ENCODE data around the gene PRIMA1. TPM values are rescaled to one million over a fixed set of nuclear protein-coding genes. Genes with fewer than 3 reads are reported as not detected.

Gene PRIMA1
- total and polyA plus RNA-seq, 10 of the 15 experiments (the other 5 are each of a cell fraction or from before 2014, with no cell fraction given): not detected

DNA sequence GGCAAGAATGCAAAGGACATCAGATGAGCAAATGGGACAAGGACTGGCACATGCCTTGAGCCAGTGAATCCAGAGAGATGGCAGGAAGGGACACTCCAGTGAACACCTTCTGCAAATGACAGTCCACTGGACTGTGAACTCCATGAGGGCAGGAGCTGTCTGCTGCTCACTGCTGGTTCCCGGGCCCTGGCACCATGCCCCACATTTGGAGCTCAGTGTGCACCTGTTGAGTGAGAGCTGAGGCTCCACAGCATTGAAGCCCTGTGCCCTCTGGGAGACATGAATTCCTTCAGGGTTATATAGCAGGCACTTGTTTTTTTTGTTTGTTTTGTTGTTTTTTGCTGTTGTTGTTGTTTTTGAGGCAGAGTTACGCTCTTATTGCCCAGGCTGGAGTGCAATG is 13.1 kb downstream of the PRIMA1 start (continued):
- TF ChIP-seq EGR1 (IDR thresholded peaks at IDR 0.05; ENCODE audit: borderline replicate concordance in 1 of 2, low read depth in 2 of 2, low read length in 2 of 2): no peak
- TF ChIP-seq, protein P1, sequence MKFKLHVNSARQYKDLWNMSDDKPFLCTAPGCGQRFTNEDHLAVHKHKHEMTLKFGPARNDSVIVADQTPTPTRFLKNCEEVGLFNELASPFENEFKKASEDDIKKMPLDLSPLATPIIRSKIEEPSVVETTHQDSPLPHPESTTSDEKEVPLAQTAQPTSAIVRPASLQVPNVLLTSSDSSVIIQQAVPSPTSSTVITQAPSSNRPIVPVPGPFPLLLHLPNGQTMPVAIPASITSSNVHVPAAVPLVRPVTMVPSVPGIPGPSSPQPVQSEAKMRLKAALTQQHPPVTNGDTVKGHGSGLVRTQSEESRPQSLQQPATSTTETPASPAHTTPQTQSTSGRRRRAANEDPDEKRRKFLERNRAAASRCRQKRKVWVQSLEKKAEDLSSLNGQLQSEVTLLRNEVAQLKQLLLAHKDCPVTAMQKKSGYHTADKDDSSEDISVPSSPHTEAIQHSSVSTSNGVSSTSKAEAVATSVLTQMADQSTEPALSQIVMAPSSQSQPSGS (IDR thresholded peaks at IDR 0.05; ENCODE audit: low read length): no peak

DNA sequence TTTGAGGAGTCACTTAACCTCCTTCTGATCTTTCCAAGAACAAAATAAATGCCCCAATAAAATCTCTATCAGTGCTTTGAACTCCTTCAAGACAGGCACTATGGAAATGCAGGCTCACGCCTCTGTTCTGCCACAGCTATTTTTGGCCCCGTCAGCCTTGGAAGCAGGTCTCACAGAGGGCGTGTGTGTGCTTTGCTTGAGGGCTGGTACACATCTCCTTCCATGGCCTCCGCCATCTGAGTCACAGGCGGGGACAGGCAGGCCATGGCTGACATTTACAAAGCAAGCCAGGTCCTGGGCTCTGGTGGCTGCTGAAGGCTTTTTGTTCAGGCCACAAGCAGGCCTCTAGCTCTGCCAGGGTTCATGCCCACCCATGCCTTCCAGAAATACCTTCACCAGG is 16.0 kb downstream of the PRIMA1 start:
- Histone ChIP-seq H2AFZ (ENCODE audit: control insufficient read depth, low read depth, low read length) (no peak overlapping the region), H3K79me2 (ENCODE audit: control insufficient read depth, insufficient read depth, low read length) (no peaks in the 10 kb centered on the region), H4K20me1 (ENCODE audit: control insufficient read depth, insufficient read depth) (no peaks in the 10 kb centered on the region), H3K4me3 (no peak overlapping the region), H3K9me3 (replicated peaks; ENCODE audit: control insufficient read depth, insufficient read depth, low read length) (no peaks in the 10 kb centered on the region), H3K36me3 (ENCODE audit: control insufficient read depth in 2 of 2, insufficient read depth in 2 of 2, low read length in 1 of 2) (no peaks in the 10 kb centered on the region), H3K4me1 (ENCODE audit: control insufficient read depth, insufficient read depth, low read length) (no peaks in the 10 kb centered on the region), H3K4me2 (ENCODE audit: control insufficient read depth, insufficient read depth) (no peak overlapping the region), H3K9ac (ENCODE audit: control insufficient read depth, insufficient read depth, low read length) (no peak overlapping the region), H3K27me3 (replicated peaks in 1 of 2; ENCODE audit: control insufficient read depth in 2 of 2, insufficient read depth in 2 of 2, low read length in 1 of 2) (peaks cover 0 to 2% of the 10 kb centered on the region in 2 experiments; a peak in 3 of 4 replicates), H3K27ac (ENCODE audit: control insufficient read depth, insufficient read depth) (no peak overlapping the region)
- CTCF ChIA-PET: no interaction called here
- intact Hi-C loops (cut with micrococcal nuclease; ENCODE audit: unreplicated experiment): no loop called here
- FAIRE-seq: no peak
- POLR2A ChIA-PET: no interaction called here
- ATAC-seq: no peak
- no peak for DNase-seq (ENCODE audit: low read depth, low spot score)
- in situ Hi-C loops (cut with MboI): no loop called here
- RAD21 ChIA-PET (ENCODE audit: unreplicated experiment): no interaction called here
- SMC1A ChIA-PET (ENCODE audit: uncharacterized antibody, unreplicated experiment): no interaction called here
- 6% methylated on average over 5 of the region's 5 CpGs for WGBS (ENCODE audit: insufficient coverage, insufficient replicate concordance, low lambda C conversion rate, missing lambda C conversion rate)
- BruUV-seq (replicated peaks): no TSS peak
- TF ChIP-seq BRCA1 (IDR thresholded peaks at IDR 0.05; ENCODE audit: low read depth, low read length) (no peak), DPF2 (IDR thresholded peaks at IDR 0.05) (no peak), NRF1 (conservative IDR thresholded peaks at IDR 0.05; ENCODE audit: low read depth, low read length) (no peak), SUPT20H (IDR thresholded peaks at IDR 0.05; ENCODE audit: borderline replicate concordance, control insufficient read depth, low read depth, low read length) (no peak), YBX1 (IDR thresholded peaks at IDR 0.05) (no peak), CEBPB (IDR thresholded peaks at IDR 0.05; ENCODE audit: borderline replicate concordance in 1 of 2, low read depth in 2 of 2, low read length in 2 of 2) (no peak), TAF1 (IDR thresholded peaks at IDR 0.05; ENCODE audit: borderline replicate concordance, low read depth, low read length) (no peak), RBBP5 (conservative IDR thresholded peaks at IDR 0.05) (no peak), RELA (IDR thresholded peaks at IDR 0.05; ENCODE audit: borderline replicate concordance, partially characterized antibody) (no peak), BCL11A (IDR thresholded peaks at IDR 0.05; ENCODE audit: low read depth, low read length) (no peak)
- TF ChIP-seq, protein P2, sequence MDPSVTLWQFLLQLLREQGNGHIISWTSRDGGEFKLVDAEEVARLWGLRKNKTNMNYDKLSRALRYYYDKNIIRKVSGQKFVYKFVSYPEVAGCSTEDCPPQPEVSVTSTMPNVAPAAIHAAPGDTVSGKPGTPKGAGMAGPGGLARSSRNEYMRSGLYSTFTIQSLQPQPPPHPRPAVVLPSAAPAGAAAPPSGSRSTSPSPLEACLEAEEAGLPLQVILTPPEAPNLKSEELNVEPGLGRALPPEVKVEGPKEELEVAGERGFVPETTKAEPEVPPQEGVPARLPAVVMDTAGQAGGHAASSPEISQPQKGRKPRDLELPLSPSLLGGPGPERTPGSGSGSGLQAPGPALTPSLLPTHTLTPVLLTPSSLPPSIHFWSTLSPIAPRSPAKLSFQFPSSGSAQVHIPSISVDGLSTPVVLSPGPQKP (IDR thresholded peaks at IDR 0.05; ENCODE audit: low read depth, low read length): no peak
- TF ChIP-seq, protein P3, sequence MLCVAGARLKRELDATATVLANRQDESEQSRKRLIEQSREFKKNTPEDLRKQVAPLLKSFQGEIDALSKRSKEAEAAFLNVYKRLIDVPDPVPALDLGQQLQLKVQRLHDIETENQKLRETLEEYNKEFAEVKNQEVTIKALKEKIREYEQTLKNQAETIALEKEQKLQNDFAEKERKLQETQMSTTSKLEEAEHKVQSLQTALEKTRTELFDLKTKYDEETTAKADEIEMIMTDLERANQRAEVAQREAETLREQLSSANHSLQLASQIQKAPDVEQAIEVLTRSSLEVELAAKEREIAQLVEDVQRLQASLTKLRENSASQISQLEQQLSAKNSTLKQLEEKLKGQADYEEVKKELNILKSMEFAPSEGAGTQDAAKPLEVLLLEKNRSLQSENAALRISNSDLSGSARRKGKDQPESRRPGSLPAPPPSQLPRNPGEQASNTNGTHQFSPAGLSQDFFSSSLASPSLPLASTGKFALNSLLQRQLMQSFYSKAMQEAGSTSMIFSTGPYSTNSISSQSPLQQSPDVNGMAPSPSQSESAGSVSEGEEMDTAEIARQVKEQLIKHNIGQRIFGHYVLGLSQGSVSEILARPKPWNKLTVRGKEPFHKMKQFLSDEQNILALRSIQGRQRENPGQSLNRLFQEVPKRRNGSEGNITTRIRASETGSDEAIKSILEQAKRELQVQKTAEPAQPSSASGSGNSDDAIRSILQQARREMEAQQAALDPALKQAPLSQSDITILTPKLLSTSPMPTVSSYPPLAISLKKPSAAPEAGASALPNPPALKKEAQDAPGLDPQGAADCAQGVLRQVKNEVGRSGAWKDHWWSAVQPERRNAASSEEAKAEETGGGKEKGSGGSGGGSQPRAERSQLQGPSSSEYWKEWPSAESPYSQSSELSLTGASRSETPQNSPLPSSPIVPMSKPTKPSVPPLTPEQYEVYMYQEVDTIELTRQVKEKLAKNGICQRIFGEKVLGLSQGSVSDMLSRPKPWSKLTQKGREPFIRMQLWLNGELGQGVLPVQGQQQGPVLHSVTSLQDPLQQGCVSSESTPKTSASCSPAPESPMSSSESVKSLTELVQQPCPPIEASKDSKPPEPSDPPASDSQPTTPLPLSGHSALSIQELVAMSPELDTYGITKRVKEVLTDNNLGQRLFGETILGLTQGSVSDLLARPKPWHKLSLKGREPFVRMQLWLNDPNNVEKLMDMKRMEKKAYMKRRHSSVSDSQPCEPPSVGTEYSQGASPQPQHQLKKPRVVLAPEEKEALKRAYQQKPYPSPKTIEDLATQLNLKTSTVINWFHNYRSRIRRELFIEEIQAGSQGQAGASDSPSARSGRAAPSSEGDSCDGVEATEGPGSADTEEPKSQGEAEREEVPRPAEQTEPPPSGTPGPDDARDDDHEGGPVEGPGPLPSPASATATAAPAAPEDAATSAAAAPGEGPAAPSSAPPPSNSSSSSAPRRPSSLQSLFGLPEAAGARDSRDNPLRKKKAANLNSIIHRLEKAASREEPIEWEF (IDR thresholded peaks at IDR 0.05; ENCODE audit: insufficient replicate concordance, low read depth, low read length): no peak
- TF ChIP-seq, protein P4, sequence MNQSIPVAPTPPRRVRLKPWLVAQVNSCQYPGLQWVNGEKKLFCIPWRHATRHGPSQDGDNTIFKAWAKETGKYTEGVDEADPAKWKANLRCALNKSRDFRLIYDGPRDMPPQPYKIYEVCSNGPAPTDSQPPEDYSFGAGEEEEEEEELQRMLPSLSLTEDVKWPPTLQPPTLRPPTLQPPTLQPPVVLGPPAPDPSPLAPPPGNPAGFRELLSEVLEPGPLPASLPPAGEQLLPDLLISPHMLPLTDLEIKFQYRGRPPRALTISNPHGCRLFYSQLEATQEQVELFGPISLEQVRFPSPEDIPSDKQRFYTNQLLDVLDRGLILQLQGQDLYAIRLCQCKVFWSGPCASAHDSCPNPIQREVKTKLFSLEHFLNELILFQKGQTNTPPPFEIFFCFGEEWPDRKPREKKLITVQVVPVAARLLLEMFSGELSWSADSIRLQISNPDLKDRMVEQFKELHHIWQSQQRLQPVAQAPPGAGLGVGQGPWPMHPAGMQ (IDR thresholded peaks at IDR 0.05; ENCODE audit: borderline replicate concordance): no peak

All from GM12878 (cell line).